B cell (primary cell): ENCODE results near the gene RFC2.

Experiments used
- CTCF ChIP-seq: fragments of 200-600 bp; IDR thresholded peaks from one replicate; pipeline ENCODE4 v1.8.0; 2022; ENCODE audit warnings: antibody characterized with exemption, mild to moderate bottlenecking
- EZH2 ChIP-seq: IDR thresholded peaks from 2 replicates; pipeline ENCODE4 v1.6.1; 2012; ENCODE audit warnings: borderline replicate concordance, low read depth, mild to moderate bottlenecking, moderate library complexity, low read length; ENCODE audit not compliant: insufficient read depth, poor library complexity, severe bottlenecking

- TF ChIP-seq CTCF (no peak), EZH2 (no peak)
Measured at GRCh38 chr7:74286131-74286530, 31.9 kb upstream of the RFC2 start.
